ENCODE measurements around the gene EXOC4. TPM values are rescaled to one million over a fixed set of nuclear protein-coding genes. Genes with fewer than 3 reads are reported as not detected.

EXOC4 gene
- total RNA-seq, 4 donors from 2014 or later, result 60.0 to 187 (median 80.1) TPM

DNA sequence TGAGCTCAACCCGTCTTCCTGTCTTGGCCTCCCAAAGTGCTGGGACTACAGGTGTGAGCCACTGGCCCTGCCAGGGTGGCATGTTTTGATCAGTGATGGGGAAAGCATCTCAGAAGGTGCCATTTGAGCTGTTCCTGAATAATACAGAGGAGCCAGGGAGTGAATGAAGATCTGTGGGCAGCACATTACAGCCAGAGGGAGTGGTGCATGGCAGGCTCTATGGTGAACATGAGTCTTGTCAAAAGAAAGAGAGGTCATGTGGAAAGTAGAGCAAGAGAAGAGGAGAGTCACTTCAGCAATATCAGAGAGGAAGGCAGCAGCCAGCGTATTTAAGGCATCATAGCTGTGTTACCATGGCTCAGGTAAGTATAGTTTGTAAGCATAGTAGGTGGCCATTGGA lies 598.5 kb downstream of the EXOC4 start:
- DNase-seq (ENCODE audit: low spot score in 2 of 2), result no peak

DNA sequence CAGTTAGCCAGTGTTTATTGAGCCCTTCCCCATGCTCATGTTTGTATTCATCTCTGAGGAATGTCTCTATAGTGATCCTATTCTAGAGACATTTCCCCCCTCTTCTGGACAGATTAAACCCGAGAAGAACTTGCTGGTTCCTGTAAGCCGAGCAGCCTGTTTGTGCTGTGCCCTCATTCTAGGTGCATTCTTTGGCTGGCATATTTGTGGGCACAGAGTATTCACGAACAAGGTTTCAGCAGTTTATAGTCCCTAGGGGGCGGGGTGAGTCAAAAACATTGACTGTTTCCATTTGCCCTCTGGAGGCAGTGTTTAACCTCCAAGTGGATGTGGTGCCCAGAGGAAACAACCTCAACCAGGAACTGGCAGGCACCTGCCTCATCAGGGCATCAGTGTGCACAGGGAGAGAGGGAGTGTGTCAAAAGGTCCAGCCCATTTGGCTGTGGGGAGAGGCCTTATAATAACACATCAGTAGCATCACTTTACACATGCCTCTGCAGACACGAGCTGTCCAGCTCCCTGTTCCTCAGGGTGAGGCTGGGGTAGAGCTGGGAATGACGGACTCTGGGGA lies 600.9 kb downstream of the EXOC4 start:
- Histone ChIP-seq H3K27me3 (no peaks in the 10 kb centered on the region), H3K4me1 (peaks cover 10% of the 10 kb centered on the region), H3K36me3 (no peaks in the 10 kb centered on the region), H3K27ac (no peak overlapping the region), H3K9me3 (no peaks in the 10 kb centered on the region), H3K4me3 (no peak overlapping the region)
- DNase-seq (ENCODE audit: low spot score in 2 of 2), result no peak
- 56% methylated on average over 6 of the region's 6 CpGs for WGBS
- no peak for TF ChIP-seq EP300 (IDR thresholded peaks at IDR 0.05)
- TF ChIP-seq POLR2A (IDR thresholded peaks at IDR 0.05), result no peak
- no peak for TF ChIP-seq POLR2AphosphoS5 (IDR thresholded peaks at IDR 0.05)
- TF ChIP-seq, protein P1, sequence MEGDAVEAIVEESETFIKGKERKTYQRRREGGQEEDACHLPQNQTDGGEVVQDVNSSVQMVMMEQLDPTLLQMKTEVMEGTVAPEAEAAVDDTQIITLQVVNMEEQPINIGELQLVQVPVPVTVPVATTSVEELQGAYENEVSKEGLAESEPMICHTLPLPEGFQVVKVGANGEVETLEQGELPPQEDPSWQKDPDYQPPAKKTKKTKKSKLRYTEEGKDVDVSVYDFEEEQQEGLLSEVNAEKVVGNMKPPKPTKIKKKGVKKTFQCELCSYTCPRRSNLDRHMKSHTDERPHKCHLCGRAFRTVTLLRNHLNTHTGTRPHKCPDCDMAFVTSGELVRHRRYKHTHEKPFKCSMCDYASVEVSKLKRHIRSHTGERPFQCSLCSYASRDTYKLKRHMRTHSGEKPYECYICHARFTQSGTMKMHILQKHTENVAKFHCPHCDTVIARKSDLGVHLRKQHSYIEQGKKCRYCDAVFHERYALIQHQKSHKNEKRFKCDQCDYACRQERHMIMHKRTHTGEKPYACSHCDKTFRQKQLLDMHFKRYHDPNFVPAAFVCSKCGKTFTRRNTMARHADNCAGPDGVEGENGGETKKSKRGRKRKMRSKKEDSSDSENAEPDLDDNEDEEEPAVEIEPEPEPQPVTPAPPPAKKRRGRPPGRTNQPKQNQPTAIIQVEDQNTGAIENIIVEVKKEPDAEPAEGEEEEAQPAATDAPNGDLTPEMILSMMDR (IDR thresholded peaks at IDR 0.05), result peak in 1 of 2 donors; percentile 29

More for the DNA sequence above, 598.5 kb downstream of the EXOC4 start:
- Histone ChIP-seq H3K36me3 (no peaks in the 10 kb centered on the region), H3K4me1 (peaks cover 10% of the 10 kb centered on the region), H3K27me3 (no peaks in the 10 kb centered on the region), H3K9me3 (no peaks in the 10 kb centered on the region), H3K27ac (no peak overlapping the region), H3K4me3 (no peak overlapping the region)
- TF ChIP-seq, protein P1 (IDR thresholded peaks at IDR 0.05), result no peak
- TF ChIP-seq POLR2AphosphoS5 (IDR thresholded peaks at IDR 0.05), result no peak
- no peak for TF ChIP-seq EP300 (IDR thresholded peaks at IDR 0.05)
- TF ChIP-seq POLR2A (IDR thresholded peaks at IDR 0.05), result no peak
- 90% methylated on average over 2 of the region's 2 CpGs for WGBS

DNA sequence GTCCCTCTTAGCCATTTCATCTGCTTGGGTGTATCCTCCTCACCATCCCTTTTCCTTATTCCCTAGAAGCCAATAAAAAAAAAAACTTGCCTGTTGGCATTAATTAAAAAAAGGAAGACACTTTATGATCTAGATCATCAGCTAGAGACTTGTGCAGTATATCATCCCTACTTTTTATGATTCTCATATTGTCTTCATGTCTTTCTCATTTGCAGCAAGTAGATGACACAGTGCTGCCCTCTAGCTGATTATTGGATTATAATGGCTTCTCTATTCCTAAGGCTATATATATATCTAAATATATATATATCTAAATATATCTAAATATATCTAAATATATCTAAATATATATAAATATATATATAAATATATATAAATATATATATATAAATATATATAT lies 601.9 kb downstream of the EXOC4 start:
- no peak overlapping the region for H3K27ac ChIP-seq
- no peak overlapping the region for H3K4me3 ChIP-seq
- H3K27me3 ChIP-seq, result no peaks in the 10 kb centered on the region
- TF ChIP-seq POLR2A (IDR thresholded peaks at IDR 0.05) (no peak), POLR2AphosphoS5 (IDR thresholded peaks at IDR 0.05) (no peak), EP300 (IDR thresholded peaks at IDR 0.05) (no peak)
- TF ChIP-seq, protein P1 (IDR thresholded peaks at IDR 0.05), result no peak
- no peaks in the 10 kb centered on the region for H3K36me3 ChIP-seq
- H3K4me1 ChIP-seq, result peaks cover 10% of the 10 kb centered on the region
- H3K9me3 ChIP-seq, result no peaks in the 10 kb centered on the region
- no peak for DNase-seq (ENCODE audit: low spot score in 2 of 2)

DNA sequence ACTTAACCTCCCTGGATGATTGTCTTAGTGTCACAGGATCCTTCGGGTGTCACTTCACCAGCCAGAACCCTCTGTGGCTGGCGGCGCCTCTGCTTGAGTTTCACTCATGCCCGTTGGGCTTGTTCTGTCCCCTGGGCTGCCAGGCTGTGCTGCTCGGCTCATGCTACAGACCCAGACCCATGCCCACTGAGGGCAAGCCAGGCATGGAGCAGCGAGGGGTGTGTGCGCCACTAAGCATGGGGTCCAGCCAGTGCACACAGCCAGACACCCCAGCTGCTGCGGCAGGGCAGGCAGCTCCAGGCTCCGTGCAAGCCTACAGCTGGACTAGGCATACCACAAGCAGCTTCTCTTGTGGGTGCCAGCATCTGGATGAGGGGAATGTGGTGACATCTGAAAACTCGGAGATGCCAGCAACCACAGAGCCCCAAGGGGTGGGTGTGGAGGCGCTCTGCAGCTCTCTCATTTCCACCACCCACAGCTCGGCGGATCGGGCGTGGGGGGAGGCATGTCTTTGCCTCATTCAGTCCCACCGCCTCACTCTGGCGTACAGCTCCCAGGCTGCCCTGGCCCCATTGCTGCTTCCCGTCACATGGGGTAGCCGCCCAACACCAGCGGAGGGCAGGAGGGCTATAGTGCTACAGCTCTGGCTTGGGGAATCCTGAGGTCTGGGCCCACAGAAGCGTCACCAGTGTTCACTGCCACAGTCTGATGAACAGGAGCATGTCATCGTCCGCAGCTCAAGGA lies 604.7 kb downstream of the EXOC4 start:
- WGBS, result 87% methylated on average over 12 of the region's 23 CpGs
- H3K27ac ChIP-seq, result no peak overlapping the region
- DNase-seq (ENCODE audit: low spot score in 2 of 2), result peak in 1 of 2 donors; percentile 71
- no peaks in the 10 kb centered on the region for H3K9me3 ChIP-seq
- TF ChIP-seq POLR2A (IDR thresholded peaks at IDR 0.05) (no peak), EP300 (IDR thresholded peaks at IDR 0.05) (no peak), POLR2AphosphoS5 (IDR thresholded peaks at IDR 0.05) (no peak)
- TF ChIP-seq, protein P1 (IDR thresholded peaks at IDR 0.05), result no peak
- peaks cover 10% of the 10 kb centered on the region for H3K4me1 ChIP-seq
- no peaks in the 10 kb centered on the region for H3K36me3 ChIP-seq
- no peaks in the 10 kb centered on the region for H3K27me3 ChIP-seq
- H3K4me3 ChIP-seq, result no peak overlapping the region

DNA sequence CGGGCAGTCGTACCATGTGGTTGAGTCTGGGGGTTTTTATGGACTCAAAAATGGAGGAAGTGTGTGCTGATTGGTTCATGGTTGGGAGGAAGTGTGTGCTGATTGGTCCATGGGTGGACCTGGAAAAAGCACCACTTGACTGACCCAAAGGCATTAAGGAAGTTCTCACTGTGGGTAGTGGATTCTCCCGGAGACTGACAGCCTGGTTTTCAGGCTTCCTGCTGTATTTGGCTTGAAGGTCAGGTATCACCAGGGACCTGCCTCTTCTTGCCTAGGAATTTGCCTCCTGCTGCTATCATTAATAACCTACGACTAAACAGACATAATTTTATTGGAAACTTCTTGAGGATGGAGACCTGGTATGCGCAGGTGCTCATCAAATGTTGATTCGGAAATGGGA lies 605.4 kb downstream of the EXOC4 start:
- Histone ChIP-seq H3K27ac (no peak overlapping the region), H3K9me3 (no peaks in the 10 kb centered on the region), H3K4me1 (peaks cover 10% of the 10 kb centered on the region), H3K27me3 (no peaks in the 10 kb centered on the region), H3K4me3 (no peak overlapping the region), H3K36me3 (no peaks in the 10 kb centered on the region)
- DNase-seq (ENCODE audit: low spot score in 2 of 2), result no peak
- TF ChIP-seq POLR2A (IDR thresholded peaks at IDR 0.05), result no peak
- no peak for TF ChIP-seq EP300 (IDR thresholded peaks at IDR 0.05)
- no peak for TF ChIP-seq POLR2AphosphoS5 (IDR thresholded peaks at IDR 0.05)
- TF ChIP-seq, protein P1 (IDR thresholded peaks at IDR 0.05), result no peak
- 81% methylated on average over 6 of the region's 6 CpGs for WGBS
